Liver (tissue), 9 donors: ENCODE results near the gene KNG1. TPM values are rescaled to one million over a fixed set of nuclear protein-coding genes. Genes with fewer than 3 reads are reported as not detected.
A peak's percentile ranks its signal among the peaks of the same experiment; 100 is the strongest.

Experiments
- DNase-seq: peaks from one replicate; pipeline ENCODE4 v3.0.0-alpha.2; 2017; ENCODE audit warnings: low spot score
- H3K27ac ChIP-seq, 2 donors: one replicate each; pipeline ENCODE4 v1.7.0; 2013; ENCODE audit warnings: inconsistent platforms in 2 of 2, low read length in 2 of 2, control low read depth in 1 of 2, low read depth in 1 of 2, mild to moderate bottlenecking in 1 of 2
- H3K27me3 ChIP-seq, 4 donors: one replicate each; pipeline versions ENCODE4 v1.6.1 to v1.7.0; 2013; ENCODE audit warnings: low read length in 3 of 4, inconsistent platforms in 1 of 4, mild to moderate bottlenecking in 1 of 4, moderate library complexity in 1 of 4; ENCODE audit not compliant: control insufficient read depth in 4 of 4, insufficient read depth in 4 of 4
- H3K36me3 ChIP-seq, 4 donors: one replicate each; pipeline versions ENCODE4 v1.6.1 to v1.7.0; 2013; ENCODE audit warnings: low read length in 3 of 4, mild to moderate bottlenecking in 3 of 4, low read depth in 1 of 4, moderate library complexity in 1 of 4; ENCODE audit not compliant: control insufficient read depth in 4 of 4, insufficient read depth in 3 of 4
- H3K4me1 ChIP-seq, 4 donors: one replicate each; pipeline versions ENCODE4 v1.6.1 to v1.7.0; 2013; ENCODE audit warnings: low read length in 3 of 4, mild to moderate bottlenecking in 3 of 4, moderate library complexity in 1 of 4; ENCODE audit not compliant: control insufficient read depth in 4 of 4, insufficient read depth in 4 of 4
- H3K4me3 ChIP-seq, 3 donors: one replicate each; pipeline versions ENCODE4 v1.6.1 to v1.7.0; 2013; ENCODE audit warnings: low read length in 3 of 3, control low read depth in 1 of 3, low read depth in 1 of 3, mild to moderate bottlenecking in 1 of 3
- H3K9ac ChIP-seq, 2 donors: one replicate each; pipeline ENCODE4 v1.7.0; 2013; ENCODE audit warnings: low read length in 2 of 2, mild to moderate bottlenecking in 2 of 2, moderate library complexity in 2 of 2, control low read depth in 1 of 2, low read depth in 1 of 2
- H3K9me3 ChIP-seq, 4 donors: one replicate each; pipeline versions ENCODE4 v1.6.1 to v1.7.0; 2013; ENCODE audit warnings: low read length in 3 of 4; ENCODE audit not compliant: control insufficient read depth in 4 of 4
- EGR1 ChIP-seq, 2 donors: IDR thresholded peaks; 2 replicates each; pipeline ENCODE4 v1.6.1; 2016 to 2018; ENCODE audit warnings: antibody characterized with exemption in 2 of 2, low read depth in 2 of 2
- FOXA1 ChIP-seq: IDR thresholded peaks from 2 replicates; pipeline ENCODE4 v1.6.1; 2016; ENCODE audit warnings: antibody characterized with exemption
- FOXA2 ChIP-seq: IDR thresholded peaks from 2 replicates; pipeline ENCODE4 v1.6.1; 2016; ENCODE audit warnings: antibody characterized with exemption
- GABPA ChIP-seq, 2 donors: IDR thresholded peaks in 1 of 2; conservative IDR thresholded peaks in 1 of 2; 2 replicates each; pipeline ENCODE4 v1.6.1; 2016; ENCODE audit warnings: antibody characterized with exemption in 2 of 2, mild to moderate bottlenecking in 1 of 2, moderate library complexity in 1 of 2
- HNF4A ChIP-seq, 2 donors: conservative IDR thresholded peaks; 2 replicates each; pipeline ENCODE4 v1.6.1; 2016; ENCODE audit warnings: antibody characterized with exemption in 2 of 2, mild to moderate bottlenecking in 2 of 2
- HNF4G ChIP-seq: IDR thresholded peaks from 2 replicates; pipeline ENCODE4 v1.6.1; 2016; ENCODE audit warnings: antibody characterized with exemption
- JUND ChIP-seq, 2 donors: IDR thresholded peaks; 2 replicates each; pipeline ENCODE4 v1.6.1; 2016; ENCODE audit warnings: antibody characterized with exemption in 2 of 2
- NR2F2 ChIP-seq: IDR thresholded peaks from 2 replicates; pipeline ENCODE4 v1.6.1; 2016; ENCODE audit warnings: antibody characterized with exemption
- RAD21 ChIP-seq, 2 donors: IDR thresholded peaks; 2 replicates each; pipeline ENCODE4 v1.6.1; 2016; ENCODE audit warnings: antibody characterized with exemption in 2 of 2, mild to moderate bottlenecking in 2 of 2
- RXRA ChIP-seq, 2 donors: IDR thresholded peaks; 2 replicates each; pipeline ENCODE4 v1.6.1; 2017 to 2018; ENCODE audit warnings: antibody characterized with exemption in 2 of 2, mild to moderate bottlenecking in 1 of 2
- SP1 ChIP-seq: IDR thresholded peaks from 2 replicates; pipeline ENCODE4 v1.6.1; 2018; ENCODE audit warnings: antibody characterized with exemption, mild to moderate bottlenecking
- TAF1 ChIP-seq: conservative IDR thresholded peaks from 2 replicates; pipeline ENCODE4 v1.6.1; 2016; ENCODE audit warnings: antibody characterized with exemption, mild to moderate bottlenecking
- YY1 ChIP-seq: IDR thresholded peaks from 2 replicates; pipeline ENCODE4 v1.6.1; 2016; ENCODE audit warnings: antibody characterized with exemption, mild to moderate bottlenecking
- WGBS: extraction: QIAGEN DNeasy Blood & Tissue Kit; methylation state at CpG from one replicate; pipeline ENCODE4 v1.1.7; 2013; 5-methylcytosine and 5-hydroxymethylcytosine counted together
- polyA plus RNA-seq, 2 donors: library from polyadenylated mRNA; stranded (reverse) in 1 of 2; unstranded in 1 of 2; fragments of 200-250 nt in 1 of 2; fragments of >200 nt in 1 of 2; fragmentation: Nextera tagmentation in 1 of 2; extraction: Ambion mirVana in 1 of 2; gene quantifications; one replicate each; pipeline versions ENCODE4 v1.2.1 to v1.2.3, GENCODE V29; 2013 to 2015
- total RNA-seq, 2 donors: library from RNA; depleted of rRNA; stranded (reverse); fragments of >200 nt; gene quantifications; one replicate each; pipeline ENCODE4 v1.2.3, GENCODE V29; 2014
- TF ChIP-seq, protein P1 (sequence below): IDR thresholded peaks from 2 replicates; pipeline ENCODE4 v1.6.1; 2016; ENCODE audit warnings: antibody characterized with exemption
- TF ChIP-seq, protein P2 (sequence below): IDR thresholded peaks from 2 replicates; pipeline ENCODE4 v1.6.1; 2016; ENCODE audit warnings: antibody characterized with exemption
- TF ChIP-seq, protein P3 (sequence below): IDR thresholded peaks from 2 replicates; pipeline ENCODE4 v1.6.1; 2016; ENCODE audit warnings: antibody characterized with exemption
- TF ChIP-seq, protein P4 (sequence below): fragments of 150-350 bp; IDR thresholded peaks from 2 replicates; pipeline ENCODE4 v1.5.1; 2017; ENCODE audit warnings: improper control_type of control experiment, low read depth, low read length; ENCODE audit not compliant: missing input control
- TF ChIP-seq, protein P5 (sequence below): IDR thresholded peaks from 2 replicates; pipeline ENCODE4 v1.6.1; 2016; ENCODE audit warnings: antibody characterized with exemption, mild to moderate bottlenecking
- donor health status: healthy.
- donor health status: healthy.
- donor health status: healthy.
- donor health status: healthy.
- donor health status: healthy.

KNG1 gene
- total and polyA plus RNA-seq, 4 donors: 605 to 918 (median 716) TPM

DNA sequence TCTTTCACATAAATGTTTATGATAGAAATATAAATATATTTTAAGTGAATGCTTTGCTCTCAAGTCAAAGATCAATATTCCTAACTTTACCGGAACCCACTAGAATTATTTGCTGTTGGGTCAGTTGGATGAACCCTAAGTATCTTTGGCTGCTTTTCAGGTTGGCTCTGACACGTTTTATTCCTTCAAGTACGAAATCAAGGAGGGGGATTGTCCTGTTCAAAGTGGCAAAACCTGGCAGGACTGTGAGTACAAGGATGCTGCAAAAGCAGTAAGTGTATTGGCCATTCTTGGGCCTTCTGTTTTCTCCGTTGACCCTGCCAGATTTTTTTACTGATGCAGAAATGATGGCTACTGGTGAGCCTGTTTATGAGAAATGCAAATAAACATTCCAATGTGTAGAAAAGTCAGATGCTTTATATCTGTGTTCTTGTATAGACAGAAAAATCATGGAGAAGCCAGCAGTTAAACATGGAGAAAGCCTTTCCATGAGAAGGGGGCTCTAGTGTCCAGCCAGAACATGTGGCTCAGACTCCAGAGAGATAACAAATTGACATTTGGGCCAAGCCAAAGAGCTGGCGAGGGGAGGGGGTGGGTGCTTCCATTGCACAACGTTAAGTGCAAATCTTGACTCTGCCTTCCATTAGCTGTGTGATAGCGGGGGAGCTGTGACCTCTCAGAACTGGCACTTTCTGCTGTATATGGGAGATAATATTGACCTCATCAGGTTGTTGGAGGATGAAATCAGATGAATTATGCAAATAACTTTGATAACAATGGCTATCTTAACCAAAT is 3.0 kb downstream of the KNG1 start:
- peak; percentile 45 for DNase-seq
- peak overlapping the region; percentile 49 to 67 (median 63) for H3K4me3 ChIP-seq
- peak overlapping the region; percentile 83 to 85 for H3K27ac ChIP-seq
- H3K9me3 ChIP-seq: no peaks in the 10 kb centered on the region
- H3K4me1 ChIP-seq: peaks cover 6 to 52% (median 37%) of the 10 kb centered on the region in 4 donors
- no peaks in the 10 kb centered on the region for H3K27me3 ChIP-seq
- peaks cover 5 to 23% (median 10%) of the 10 kb centered on the region in 4 donors for H3K36me3 ChIP-seq
- 22% methylated on average over 7 of the region's 7 CpGs for WGBS
- H3K9ac ChIP-seq: peak overlapping the region; percentile 35 to 90
- TF ChIP-seq YY1: peak; percentile 88
- no peak for TF ChIP-seq GABPA (IDR thresholded peaks at IDR 0.05 in 1 of 2, conservative IDR thresholded peaks at IDR 0.05 in 1 of 2)
- peak; percentile 22 to 62 for TF ChIP-seq EGR1 (IDR thresholded peaks at IDR 0.05; ENCODE audit: low read depth in 2 of 2)
- peak; percentile 50 for TF ChIP-seq FOXA2
- TF ChIP-seq FOXA1: peak; percentile 42
- TF ChIP-seq, protein P1, sequence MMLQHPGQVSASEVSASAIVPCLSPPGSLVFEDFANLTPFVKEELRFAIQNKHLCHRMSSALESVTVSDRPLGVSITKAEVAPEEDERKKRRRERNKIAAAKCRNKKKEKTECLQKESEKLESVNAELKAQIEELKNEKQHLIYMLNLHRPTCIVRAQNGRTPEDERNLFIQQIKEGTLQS: no peak
- peak; percentile 27 for TF ChIP-seq TAF1
- peak; percentile 47 to 70 for TF ChIP-seq HNF4A (conservative IDR thresholded peaks at IDR 0.05)
- TF ChIP-seq, protein P2, sequence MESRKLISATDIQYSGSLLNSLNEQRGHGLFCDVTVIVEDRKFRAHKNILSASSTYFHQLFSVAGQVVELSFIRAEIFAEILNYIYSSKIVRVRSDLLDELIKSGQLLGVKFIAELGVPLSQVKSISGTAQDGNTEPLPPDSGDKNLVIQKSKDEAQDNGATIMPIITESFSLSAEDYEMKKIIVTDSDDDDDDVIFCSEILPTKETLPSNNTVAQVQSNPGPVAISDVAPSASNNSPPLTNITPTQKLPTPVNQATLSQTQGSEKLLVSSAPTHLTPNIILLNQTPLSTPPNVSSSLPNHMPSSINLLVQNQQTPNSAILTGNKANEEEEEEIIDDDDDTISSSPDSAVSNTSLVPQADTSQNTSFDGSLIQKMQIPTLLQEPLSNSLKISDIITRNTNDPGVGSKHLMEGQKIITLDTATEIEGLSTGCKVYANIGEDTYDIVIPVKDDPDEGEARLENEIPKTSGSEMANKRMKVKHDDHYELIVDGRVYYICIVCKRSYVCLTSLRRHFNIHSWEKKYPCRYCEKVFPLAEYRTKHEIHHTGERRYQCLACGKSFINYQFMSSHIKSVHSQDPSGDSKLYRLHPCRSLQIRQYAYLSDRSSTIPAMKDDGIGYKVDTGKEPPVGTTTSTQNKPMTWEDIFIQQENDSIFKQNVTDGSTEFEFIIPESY: no peak
- TF ChIP-seq, protein P3, sequence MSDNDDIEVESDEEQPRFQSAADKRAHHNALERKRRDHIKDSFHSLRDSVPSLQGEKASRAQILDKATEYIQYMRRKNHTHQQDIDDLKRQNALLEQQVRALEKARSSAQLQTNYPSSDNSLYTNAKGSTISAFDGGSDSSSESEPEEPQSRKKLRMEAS: peak; percentile 69
- TF ChIP-seq RAD21 (IDR thresholded peaks at IDR 0.05): peak; percentile 21 to 28
- TF ChIP-seq, protein P4, sequence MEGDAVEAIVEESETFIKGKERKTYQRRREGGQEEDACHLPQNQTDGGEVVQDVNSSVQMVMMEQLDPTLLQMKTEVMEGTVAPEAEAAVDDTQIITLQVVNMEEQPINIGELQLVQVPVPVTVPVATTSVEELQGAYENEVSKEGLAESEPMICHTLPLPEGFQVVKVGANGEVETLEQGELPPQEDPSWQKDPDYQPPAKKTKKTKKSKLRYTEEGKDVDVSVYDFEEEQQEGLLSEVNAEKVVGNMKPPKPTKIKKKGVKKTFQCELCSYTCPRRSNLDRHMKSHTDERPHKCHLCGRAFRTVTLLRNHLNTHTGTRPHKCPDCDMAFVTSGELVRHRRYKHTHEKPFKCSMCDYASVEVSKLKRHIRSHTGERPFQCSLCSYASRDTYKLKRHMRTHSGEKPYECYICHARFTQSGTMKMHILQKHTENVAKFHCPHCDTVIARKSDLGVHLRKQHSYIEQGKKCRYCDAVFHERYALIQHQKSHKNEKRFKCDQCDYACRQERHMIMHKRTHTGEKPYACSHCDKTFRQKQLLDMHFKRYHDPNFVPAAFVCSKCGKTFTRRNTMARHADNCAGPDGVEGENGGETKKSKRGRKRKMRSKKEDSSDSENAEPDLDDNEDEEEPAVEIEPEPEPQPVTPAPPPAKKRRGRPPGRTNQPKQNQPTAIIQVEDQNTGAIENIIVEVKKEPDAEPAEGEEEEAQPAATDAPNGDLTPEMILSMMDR: no peak
- no peak for TF ChIP-seq NR2F2
- TF ChIP-seq HNF4G: peak; percentile 13
- TF ChIP-seq, protein P5, sequence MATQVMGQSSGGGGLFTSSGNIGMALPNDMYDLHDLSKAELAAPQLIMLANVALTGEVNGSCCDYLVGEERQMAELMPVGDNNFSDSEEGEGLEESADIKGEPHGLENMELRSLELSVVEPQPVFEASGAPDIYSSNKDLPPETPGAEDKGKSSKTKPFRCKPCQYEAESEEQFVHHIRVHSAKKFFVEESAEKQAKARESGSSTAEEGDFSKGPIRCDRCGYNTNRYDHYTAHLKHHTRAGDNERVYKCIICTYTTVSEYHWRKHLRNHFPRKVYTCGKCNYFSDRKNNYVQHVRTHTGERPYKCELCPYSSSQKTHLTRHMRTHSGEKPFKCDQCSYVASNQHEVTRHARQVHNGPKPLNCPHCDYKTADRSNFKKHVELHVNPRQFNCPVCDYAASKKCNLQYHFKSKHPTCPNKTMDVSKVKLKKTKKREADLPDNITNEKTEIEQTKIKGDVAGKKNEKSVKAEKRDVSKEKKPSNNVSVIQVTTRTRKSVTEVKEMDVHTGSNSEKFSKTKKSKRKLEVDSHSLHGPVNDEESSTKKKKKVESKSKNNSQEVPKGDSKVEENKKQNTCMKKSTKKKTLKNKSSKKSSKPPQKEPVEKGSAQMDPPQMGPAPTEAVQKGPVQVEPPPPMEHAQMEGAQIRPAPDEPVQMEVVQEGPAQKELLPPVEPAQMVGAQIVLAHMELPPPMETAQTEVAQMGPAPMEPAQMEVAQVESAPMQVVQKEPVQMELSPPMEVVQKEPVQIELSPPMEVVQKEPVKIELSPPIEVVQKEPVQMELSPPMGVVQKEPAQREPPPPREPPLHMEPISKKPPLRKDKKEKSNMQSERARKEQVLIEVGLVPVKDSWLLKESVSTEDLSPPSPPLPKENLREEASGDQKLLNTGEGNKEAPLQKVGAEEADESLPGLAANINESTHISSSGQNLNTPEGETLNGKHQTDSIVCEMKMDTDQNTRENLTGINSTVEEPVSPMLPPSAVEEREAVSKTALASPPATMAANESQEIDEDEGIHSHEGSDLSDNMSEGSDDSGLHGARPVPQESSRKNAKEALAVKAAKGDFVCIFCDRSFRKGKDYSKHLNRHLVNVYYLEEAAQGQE: peak; percentile 71
- peak; percentile 56 to 85 for TF ChIP-seq RXRA (IDR thresholded peaks at IDR 0.05)
- peak in 1 of 2 donors; percentile 55 for TF ChIP-seq JUND (IDR thresholded peaks at IDR 0.05)
- peak; percentile 57 for TF ChIP-seq SP1
